HG03064 (cell line): Measurements from ENCODE around the gene POU2AF2.
"Not testable (repeated sequence)": the region's sequence is repeated elsewhere in the genome, so short reads cannot be mapped to it uniquely, and the experiment has no call there.

Experiments used
- ATAC-seq: cut with Tn5 transposase; IDR thresholded peaks from one replicate; pipeline ENCODE4 v1.9.1; 2021; ENCODE audit warnings: low read depth; ENCODE audit not compliant: unreplicated experiment

The POU2AF2 gene, protein sequence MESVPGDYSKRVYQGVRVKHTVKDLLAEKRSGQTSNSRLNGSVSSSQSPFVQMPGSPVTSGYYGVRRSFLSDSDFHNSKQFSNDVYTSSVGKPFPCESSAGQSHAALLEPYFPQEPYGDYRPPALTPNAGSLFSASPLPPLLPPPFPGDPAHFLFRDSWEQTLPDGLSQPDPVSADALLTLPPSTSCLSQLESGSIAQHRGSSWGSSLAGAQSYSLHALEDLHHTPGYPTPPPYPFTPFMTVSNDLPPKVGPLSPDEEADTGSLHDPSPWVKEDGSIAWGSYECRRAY

DNA sequence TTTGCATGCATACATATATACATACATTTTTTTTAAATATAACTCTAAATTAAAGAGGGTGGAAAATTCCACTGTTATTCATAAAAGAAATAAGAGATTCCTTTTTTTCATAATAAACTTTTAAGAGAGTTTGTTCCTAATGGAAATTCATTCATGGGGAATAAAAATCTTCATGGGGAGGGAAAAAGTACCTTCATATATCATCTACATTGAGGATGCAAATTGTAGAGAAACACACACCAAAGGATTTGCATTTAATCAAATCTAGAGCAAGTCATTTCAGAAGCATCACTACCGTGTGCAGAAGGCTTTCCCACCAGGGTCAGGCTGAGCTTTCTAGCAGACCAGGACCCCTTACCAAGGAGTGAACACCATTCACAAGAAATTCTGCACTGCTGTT, at the start of gene POU2AF2:
TSS of gene POU2AF2 (plus strand) at position 301 of the 400 bp plus-strand sequence. CDS start 129 bp downstream, outside the sequence.
- no peak for ATAC-seq

DNA sequence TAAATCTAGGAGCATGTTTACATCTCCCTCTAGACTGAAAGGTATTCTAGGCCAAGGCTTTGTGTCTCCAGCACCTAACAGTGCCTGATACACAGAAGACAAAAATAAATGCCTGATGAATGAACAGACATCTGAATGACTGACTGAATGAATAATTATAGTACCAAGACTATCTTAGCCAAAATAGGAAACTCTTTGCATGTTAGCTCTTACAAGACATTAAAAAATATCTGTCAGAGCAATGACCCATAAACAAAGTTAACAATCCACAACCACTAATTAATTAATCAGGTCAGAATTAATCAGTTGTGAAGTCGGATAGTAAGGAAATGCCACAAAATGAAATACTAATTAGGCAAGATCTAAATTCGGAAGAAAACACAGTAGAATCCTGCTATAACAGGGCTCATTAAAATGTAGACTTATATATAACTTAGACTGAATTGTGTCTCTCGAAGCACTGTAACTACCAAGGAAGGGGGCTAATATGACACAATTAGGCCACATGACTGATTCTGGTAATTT, 45.5 kb upstream of the POU2AF2 start:
- no peak for ATAC-seq

DNA sequence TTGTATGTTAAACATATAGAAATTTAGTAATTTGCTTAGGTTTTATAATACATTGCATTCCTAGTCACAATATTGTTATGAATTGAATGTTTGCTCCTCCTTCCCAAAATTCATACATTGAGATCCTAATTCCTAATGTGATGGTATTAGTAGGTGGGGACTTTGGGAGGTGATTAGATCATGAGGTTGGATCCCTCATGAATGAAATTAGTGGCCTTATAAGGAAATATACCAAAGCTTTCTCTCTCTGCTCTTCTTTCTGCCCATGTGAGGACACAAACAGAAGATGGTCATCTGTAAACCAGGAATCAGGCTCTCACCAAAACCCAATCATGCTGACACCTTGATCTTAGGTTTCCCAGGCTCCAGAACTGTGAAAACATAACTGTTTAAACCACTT, 41.3 kb upstream of the POU2AF2 start:
- no peak for ATAC-seq

DNA sequence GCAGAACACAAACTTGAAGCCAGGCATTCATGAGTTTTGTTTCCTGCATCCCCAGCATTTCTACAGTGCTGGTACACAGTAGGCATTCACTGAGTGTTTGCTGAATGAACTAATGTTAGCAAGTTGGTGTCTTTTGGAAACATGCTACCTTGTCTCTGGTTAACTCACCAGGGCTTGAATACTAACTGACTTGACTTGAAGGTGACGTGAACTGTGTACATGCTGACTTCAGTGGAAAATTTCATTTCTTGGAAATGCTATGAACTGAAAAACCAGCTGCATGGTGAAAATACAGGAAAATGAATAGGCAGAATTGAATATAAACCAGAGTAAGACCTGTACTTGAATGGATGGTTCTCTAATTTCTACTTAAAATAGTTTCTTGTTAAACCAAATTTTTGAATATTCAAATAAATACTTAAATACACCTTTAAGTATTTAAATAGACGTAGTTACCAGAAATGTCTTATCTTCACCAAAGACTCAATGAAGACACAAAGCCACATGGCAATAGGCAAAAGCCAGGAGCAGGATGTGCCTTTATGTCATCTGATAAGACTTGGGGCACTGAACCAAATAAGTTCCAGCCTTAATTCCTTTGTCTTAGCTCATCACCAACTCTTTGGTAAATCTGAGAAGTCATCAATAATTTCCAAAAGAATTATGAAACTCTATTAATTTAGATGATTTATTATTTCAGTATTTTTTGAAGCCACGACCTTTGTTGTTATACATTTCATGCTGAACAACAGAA, 39.7 kb upstream of the POU2AF2 start:
- ATAC-seq: no peak

DNA sequence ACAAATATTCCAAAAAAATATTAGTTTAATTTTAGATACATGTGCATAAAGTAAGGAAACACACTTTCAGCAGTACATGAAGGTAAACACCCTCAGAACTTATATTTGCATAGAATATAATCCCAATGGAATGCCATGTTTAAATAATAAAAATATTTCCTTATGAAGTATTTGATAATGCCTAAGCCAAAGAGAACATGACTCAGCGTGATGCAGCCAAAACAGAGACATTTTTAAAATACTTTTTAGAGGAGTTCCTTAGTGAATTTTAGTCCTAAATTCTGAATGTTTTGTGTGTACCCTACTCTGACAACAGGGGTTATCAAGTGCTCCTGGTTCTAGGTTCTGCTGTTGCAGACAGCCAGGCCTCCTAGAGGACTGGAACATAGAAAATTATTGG, 39.1 kb upstream of the POU2AF2 start:
- no peak for ATAC-seq

DNA sequence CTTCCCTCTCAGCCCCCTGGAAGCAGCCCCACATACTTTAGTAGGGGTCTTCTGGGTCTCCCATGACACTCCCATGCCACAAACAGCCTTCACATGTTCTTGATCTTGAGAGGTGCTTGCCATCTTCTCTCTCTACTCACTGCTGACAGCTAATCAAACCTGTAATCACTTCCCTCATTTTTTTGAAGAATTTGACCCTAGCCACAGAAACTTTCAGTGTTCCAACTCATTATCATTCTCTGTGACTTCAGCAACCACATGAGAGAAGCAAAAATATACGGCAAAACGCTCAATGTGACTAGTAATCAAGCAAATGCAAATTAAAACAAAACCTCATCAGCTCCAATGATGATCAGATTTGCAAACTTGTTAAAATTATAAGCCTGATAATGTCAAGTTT, 38.3 kb upstream of the POU2AF2 start:
- no peak for ATAC-seq

DNA sequence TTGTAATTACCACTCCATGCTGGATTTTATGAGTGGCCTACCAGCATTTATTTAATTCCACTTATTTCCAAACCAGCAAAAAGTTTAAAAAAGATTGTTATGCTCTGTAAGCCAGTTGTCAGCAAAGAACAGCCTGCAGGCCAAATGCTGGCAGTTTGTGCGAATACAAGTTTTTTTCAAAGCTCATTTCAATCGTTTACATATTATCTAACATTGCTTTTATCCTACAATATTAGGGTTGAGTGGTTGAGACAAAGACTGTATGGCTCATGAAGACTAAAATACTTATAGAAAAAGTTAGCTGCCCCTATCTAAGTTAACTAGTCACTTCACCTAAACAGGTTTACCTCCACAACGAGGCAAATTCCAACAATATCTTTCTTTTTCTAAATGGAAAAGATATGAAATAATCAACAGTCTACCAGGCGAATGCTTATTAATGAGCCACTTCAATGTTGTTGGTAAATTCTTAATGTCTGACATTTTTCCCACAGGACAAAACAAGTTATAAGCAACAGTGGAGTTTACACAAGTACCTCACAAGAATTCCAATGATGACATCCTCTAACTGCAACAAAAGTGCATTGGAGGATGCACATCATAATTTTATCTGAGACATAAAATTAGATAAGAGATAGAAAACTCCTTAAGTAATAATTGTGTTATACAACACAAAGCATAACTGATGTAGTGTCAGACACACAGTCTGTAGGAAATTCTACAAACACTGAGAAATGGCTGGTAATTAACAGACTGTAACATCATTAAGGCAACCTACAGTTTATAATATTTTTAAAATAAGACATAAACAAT, 35.8 kb upstream of the POU2AF2 start:
- no peak for ATAC-seq

DNA sequence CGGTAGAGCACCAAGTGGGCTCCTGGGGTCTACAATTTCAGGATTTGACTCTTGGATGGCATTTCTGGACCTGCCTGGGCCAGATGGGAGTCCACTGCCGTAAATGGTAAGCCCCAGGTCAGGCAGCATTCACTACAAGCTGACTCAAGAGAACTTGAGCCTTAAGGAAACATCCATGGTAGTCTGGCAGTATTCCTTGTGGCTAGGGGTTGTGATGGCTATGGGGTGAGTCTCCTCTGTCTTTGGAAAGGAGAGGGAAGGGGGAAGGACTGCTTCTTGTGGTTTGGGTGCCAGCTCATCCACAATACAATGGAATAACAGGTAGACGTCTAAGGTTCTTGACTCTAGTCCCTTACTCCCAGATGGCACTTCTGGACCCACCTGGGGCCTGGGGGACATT, 32.3 kb upstream of the POU2AF2 start:
- no peak for ATAC-seq

DNA sequence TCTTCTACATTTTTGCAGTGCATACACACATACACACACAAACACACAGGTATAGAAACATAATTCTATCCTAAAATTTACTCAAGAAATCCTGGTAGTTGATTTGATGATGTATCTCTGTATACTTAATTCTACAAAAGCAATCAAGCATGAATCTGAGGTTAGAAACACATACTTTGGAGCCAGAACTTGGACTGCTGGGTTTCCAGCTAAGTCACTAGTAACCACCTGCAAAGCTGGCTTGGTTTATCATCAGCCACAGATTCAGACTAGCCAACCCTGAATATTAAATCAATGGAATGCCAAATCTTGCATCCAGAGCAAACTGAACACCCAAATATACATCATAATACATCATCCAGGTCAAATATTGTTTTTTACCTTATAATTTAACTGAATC, 24.8 kb upstream of the POU2AF2 start:
- no peak for ATAC-seq

DNA sequence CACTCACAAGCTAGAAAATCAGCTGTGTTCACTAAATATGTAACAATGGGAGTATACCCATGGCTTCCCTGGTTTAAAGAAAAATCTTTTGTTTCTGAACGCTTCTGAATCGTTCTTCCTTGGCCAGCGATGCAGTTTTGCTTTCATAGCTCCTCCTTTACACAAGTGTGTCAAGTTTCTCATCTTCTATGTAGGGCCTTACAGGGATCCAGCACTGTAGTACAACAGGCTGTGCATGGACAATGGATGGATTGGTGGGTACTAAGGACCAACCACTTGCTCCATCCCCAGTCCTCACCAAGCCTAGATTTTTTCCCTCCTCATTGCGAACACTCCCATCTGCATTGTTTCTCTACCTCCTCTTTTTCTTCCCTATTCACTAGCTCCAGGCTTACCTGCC, 24.3 kb upstream of the POU2AF2 start:
- ATAC-seq: no peak

DNA sequence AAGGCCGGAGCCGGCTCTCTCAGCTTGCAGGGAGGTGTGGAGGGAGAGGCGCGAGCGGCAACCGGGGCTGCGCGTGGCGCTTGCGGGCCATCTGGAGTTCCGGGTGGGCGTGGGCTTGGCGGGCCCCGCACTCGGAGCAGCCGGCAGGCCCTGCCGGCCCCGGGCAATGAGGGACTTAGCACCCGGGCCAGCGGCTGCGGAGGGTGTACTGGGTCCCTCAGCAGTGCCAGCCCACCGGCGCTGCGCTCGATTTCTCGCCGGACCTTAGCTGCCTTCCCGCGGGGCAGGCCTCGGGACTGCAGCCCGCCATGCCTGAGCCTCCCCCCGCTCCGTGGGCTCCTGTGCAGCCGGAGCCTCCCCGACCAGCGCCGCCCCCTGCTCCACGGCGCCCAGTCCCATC, 23.6 kb upstream of the POU2AF2 start:
- ATAC-seq: not testable (repeated sequence)

DNA sequence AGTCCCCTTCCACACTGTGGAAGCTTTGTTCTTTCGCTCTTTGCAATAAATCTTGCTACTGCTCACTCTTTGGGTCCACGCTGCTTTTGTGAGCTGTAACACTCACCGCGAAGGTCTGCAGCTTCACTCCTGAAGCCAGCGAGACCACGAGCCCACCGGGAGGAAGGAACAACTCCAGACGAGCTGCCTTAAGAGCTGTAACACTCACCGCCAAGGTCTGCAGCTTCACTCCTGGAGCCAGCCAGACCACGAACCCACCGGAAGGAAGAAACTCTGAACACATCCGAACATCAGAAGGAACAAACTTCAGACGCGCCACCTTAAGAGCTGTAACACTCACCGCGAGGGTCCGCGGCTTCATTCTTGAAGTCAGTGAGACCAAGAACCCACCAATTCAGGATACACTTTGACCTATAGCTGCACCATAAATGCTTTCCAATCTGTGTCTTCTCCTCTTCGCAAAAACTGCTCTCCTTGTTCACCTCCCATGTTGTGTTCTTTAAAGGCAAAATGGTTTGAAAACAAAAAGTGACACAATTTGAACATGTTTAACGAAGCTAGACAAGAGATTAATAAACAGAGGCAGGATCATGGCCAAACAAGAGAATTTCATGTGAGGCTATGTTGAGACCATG, 22.6 kb upstream of the POU2AF2 start:
- not testable (repeated sequence) for ATAC-seq

DNA sequence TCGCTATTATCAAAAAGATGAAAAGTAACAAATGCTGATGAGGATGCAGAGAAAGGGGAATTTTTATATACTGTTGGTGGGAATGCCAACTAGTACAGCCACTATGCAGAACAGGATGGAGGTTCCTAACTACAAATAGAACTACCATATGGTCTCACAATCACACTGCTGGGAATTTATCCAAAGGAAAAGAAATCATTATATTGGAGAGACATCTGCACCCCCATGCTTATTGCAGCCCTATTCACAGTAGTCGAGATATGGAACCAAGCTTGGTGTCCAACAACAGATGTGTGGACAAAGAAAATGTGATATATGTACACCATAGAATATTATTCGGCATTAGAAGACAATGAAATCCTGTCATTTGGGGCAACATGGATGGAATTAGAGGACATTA, 19.6 kb upstream of the POU2AF2 start:
- ATAC-seq: no peak

DNA sequence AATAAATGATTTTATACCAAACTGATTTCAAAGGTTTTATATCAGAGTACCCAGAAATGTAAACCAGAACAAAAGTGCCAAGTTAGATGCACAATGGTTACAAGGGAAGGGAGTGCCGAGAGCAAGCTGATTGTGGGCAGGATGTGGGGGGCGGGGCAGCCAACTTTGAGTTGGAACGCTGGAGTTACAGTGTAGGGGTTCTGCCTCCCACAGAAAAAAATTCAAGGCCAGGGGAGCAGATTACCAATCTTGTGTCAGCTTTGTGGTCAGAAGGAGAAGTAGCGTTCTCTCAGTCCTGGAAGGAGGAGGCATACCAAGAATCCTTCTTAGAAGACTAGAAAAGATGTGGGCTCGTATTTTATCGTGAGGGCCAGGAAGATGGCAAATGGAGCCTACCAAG, 15.9 kb upstream of the POU2AF2 start:
- ATAC-seq: no peak

DNA sequence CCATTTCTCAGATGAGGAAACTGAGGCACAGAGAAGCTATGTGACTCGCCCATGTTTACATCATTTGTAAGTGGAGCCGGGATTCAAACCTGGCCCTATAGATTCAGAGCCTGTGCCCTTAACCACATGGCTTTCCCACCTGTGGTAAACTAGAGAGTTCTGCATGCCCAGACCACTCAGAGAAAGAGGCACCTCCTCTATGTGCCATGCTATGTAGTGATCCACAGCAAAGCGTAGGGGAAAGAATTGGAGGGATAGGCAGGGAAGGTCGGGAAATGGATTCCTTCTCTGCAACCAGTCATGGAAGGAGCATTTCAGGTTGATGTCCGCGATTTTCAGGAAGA, 15.4 kb upstream of the POU2AF2 start:
- peak; percentile 20 for ATAC-seq

DNA sequence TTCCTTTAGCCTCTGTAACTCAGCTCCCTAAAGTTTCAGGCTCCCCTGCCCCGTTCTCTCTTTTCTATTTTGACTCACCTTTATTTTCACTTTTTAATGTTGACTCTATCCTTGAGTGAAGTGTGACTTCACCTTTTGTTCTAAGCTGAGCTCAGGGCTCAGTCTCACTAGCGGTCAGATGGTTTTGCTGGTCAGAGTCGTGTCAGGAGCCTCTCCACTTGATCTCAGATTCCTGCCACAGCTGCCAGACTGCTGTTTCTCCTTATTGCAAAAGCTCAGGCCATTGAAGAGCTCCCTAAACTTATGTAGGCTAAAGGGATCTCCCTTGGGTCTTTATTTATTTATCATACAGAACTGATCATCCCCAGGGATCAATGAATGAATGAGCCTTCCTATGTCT, 13.7 kb upstream of the POU2AF2 start:
- ATAC-seq: no peak

DNA sequence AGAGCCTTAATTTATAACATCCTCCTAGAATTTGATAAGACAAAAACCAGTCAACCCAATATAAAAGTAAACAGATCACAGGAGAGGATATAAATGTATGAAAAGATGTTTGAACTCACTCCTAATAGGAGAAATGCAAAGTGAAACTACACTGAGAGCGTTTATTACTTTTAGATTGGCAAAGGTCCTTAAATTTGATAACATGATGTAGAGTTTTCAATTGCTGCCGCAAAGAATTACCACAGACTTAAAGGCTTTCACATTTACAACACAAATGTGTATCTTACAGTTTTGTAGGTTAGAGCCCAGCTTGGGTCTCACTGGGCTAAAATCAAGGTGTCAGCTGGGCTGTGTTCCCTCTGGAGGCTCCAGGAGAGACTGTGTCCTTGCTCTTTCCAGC, 9.1 kb upstream of the POU2AF2 start:
- no peak for ATAC-seq

DNA sequence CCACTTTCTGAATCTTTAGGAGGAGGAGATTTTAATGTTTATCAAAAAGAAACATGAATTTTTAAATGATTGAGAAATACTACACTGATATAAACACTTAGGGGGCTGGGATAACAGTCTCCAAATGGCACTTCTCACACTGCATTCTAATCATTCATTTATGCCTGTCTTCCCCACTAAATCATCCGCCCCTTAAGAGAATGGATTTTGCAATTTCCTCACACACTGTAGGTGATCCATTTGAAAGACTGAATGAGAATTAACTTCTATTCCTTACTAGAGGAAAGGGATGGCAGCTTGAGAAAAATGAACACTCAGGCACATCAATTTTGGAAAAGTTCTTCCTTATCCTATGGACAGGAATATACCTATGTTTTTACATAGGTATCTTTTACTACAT, 7.6 kb upstream of the POU2AF2 start:
- ATAC-seq: no peak

DNA sequence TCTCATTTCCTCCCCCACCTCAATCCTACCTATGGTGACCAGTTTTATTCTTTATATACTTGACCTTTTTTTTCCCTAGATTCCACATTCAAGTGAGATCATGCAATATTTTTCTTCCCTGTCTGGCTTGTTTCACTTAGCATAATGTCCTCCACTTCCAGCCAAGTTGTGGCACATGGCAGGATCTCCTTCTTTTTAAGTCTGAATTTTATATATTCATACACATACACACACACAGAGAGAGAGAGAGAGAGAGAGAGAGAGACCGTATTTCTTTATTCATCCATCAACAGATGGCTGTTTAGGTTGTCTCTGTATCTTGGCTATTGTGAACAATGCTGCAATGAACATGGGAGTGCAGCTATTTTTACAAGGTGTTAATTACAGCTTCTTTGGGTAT, 1.4 kb downstream of the POU2AF2 start:
- no peak for ATAC-seq

DNA sequence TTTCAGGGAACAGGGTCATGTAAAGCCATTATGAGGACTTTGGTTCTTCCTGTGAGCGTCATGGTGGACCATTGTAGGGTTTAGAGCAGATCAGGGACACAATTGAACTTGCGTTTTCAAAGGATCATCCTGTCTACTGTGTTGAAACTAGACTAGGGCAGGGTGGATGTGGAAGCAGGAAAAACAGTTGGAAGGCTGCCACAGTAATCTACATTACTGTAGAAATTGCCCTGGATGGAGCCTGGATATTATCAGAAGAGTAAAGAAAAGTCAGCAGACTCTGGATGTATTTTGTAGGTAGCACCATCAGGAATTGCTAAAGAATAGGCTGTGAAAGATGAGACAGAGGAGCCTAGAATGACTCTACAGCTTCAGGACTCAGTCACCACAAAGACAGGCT, 5.4 kb downstream of the POU2AF2 start:
- no peak for ATAC-seq

DNA sequence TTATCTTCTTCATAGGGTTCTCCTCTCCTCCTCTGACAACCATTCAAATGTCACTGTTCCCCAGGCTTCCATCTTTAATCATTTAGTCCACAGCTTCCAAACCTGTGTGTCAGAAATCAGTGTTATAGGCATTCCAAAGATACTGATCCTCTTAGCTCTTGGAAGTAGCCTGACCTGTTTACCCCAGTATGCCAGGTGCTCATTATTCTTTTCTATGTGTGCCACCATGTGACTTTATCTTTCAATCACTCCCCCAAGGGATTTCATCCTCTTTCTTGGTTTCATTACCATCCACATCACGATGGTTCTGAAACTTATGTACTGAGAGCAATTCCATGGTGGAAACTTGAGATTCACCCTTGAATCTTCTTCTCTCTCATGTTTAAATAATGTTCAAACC, 7.6 kb downstream of the POU2AF2 start:
- ATAC-seq: no peak
